OCI-LY3 (cell line): ENCODE measurements around the gene CNTN6.

Source experiments
- H2AFZ ChIP-seq: fragments of 200-600, 300-600 bp; shearing (Covaris generic); 2 replicates; pipeline ENCODE4 v1.6.0; 2014; ENCODE audit warnings: antibody characterized with exemption, low read depth, low read length
- H3K27ac ChIP-seq: fragments of 200-600, 300-600 bp; sonication (generic); 2 replicates; pipeline ENCODE4 v1.5.1; 2014; ENCODE audit warnings: mild to moderate bottlenecking, low read length, moderate library complexity, mixed read lengths
- H3K27me3 ChIP-seq: fragments of 200-600, 300-600 bp; sonication (generic); 2 replicates; pipeline ENCODE4 v1.6.1; 2014; ENCODE audit warnings: low read depth, low read length, mixed read lengths
- H3K36me3 ChIP-seq: fragments of 200-600, 300-600 bp; sonication (generic); replicated peaks from 2 replicates; pipeline ENCODE3; 2014; ENCODE audit warnings: low read depth, low read length, mixed read lengths
- H3K4me1 ChIP-seq: fragments of 300-600, 200-600 bp; sonication (generic); 2 replicates; pipeline ENCODE4 v1.6.1; 2014; ENCODE audit warnings: low read length, mixed read lengths
- H3K4me2 ChIP-seq: fragments of 200-600, 300-600 bp; sonication (generic); 2 replicates; pipeline ENCODE4 v1.6.1; 2014; ENCODE audit warnings: low read length, mixed read lengths
- H3K4me3 ChIP-seq: fragments of 300-600, 200-600 bp; sonication (generic); 2 replicates; pipeline ENCODE4 v1.5.1; 2014; ENCODE audit warnings: antibody characterized with exemption, mild to moderate bottlenecking, low read length, moderate library complexity
- H3K79me2 ChIP-seq: fragments of 300-600, 200-600 bp; shearing (Covaris generic); 2 replicates; pipeline ENCODE4 v1.6.1; 2014; ENCODE audit warnings: mild to moderate bottlenecking, low read length, mixed read lengths
- H3K9ac ChIP-seq: fragments of 300-600, 200-600 bp; shearing (Covaris generic); 2 replicates; pipeline ENCODE4 v1.6.0; 2014; ENCODE audit warnings: mild to moderate bottlenecking, low read length, moderate library complexity
- H3K9me3 ChIP-seq: fragments of 200-600, 300-600 bp; shearing (Covaris generic); 2 replicates; pipeline ENCODE4 v1.6.1; 2014; ENCODE audit warnings: low read length, mixed read lengths; ENCODE audit not compliant: insufficient read depth
- H4K20me1 ChIP-seq: fragments of 200-600, 300-600 bp; sonication (generic); 2 replicates; pipeline ENCODE4 v1.6.1; 2016; ENCODE audit warnings: low read length, mixed read lengths; ENCODE audit not compliant: insufficient read depth
- CTCF ChIP-seq: fragments of 200-600, 300-600 bp; sonication (generic); IDR thresholded peaks from 2 replicates; pipeline ENCODE4 v1.5.1; 2014; ENCODE audit warnings: antibody characterized with exemption, low read length, low read depth
- EZH2phosphoT487 ChIP-seq: fragments of 200-600 bp; shearing (Covaris generic); IDR thresholded peaks from 2 replicates; pipeline ENCODE4 v1.6.1; 2018; ENCODE audit warnings: antibody characterized with exemption, mixed run types, low read depth

The CNTN6 gene

GRCh38 chr3:1228289-1228688 lies 135.5 kb downstream of the CNTN6 start:
- H3K4me1 ChIP-seq: no peaks in the 10 kb centered on the region
- TF ChIP-seq EZH2phosphoT487: no peak
- TF ChIP-seq CTCF: no peak
- H3K4me3 ChIP-seq: no peak overlapping the region
- peaks cover 74% of the 10 kb centered on the region for H3K36me3 ChIP-seq
- H3K4me2 ChIP-seq: no peak overlapping the region
- no peaks in the 10 kb centered on the region for H4K20me1 ChIP-seq
- H3K27me3 ChIP-seq: no peaks in the 10 kb centered on the region
- H2AFZ ChIP-seq: no peak overlapping the region
- peaks cover 9% of the 10 kb centered on the region for H3K79me2 ChIP-seq
- H3K9ac ChIP-seq: no peak overlapping the region
- H3K27ac ChIP-seq: no peak overlapping the region
- no peaks in the 10 kb centered on the region for H3K9me3 ChIP-seq

GRCh38 chr3:1230920-1231319 lies 138.1 kb downstream of the CNTN6 start:
- Histone ChIP-seq H3K36me3 (peaks cover 60% of the 10 kb centered on the region), H3K4me3 (no peak overlapping the region), H3K9ac (no peak overlapping the region), H3K27ac (no peak overlapping the region), H3K9me3 (no peaks in the 10 kb centered on the region), H3K27me3 (no peaks in the 10 kb centered on the region), H3K4me2 (no peak overlapping the region), H3K4me1 (no peaks in the 10 kb centered on the region), H3K79me2 (peaks cover 9% of the 10 kb centered on the region), H2AFZ (no peak overlapping the region), H4K20me1 (no peaks in the 10 kb centered on the region)
- TF ChIP-seq CTCF: no peak
- TF ChIP-seq EZH2phosphoT487: no peak

GRCh38 chr3:1232276-1232675 lies 139.5 kb downstream of the CNTN6 start:
- Histone ChIP-seq H3K36me3 (peaks cover 60% of the 10 kb centered on the region), H3K4me1 (no peaks in the 10 kb centered on the region), H3K4me3 (no peak overlapping the region), H3K79me2 (peaks cover 12% of the 10 kb centered on the region), H4K20me1 (no peaks in the 10 kb centered on the region), H3K4me2 (no peak overlapping the region), H3K9me3 (no peaks in the 10 kb centered on the region), H2AFZ (no peak overlapping the region), H3K27ac (no peak overlapping the region), H3K27me3 (no peaks in the 10 kb centered on the region), H3K9ac (no peak overlapping the region)
- TF ChIP-seq EZH2phosphoT487: no peak
- no peak for TF ChIP-seq CTCF

- Histone ChIP-seq H3K4me1 (no peaks in the 10 kb centered on the region), H3K9me3 (no peaks in the 10 kb centered on the region), H2AFZ (no peak overlapping the region), H3K27me3 (no peaks in the 10 kb centered on the region), H3K4me2 (no peak overlapping the region), H3K79me2 (peaks cover 9% of the 10 kb centered on the region; the same call in 1 of the 2 replicates), H3K27ac (no peak overlapping the region), H3K36me3 (peaks cover 40% of the 10 kb centered on the region), H3K9ac (no peak overlapping the region), H3K4me3 (no peak overlapping the region), H4K20me1 (no peaks in the 10 kb centered on the region)
- TF ChIP-seq EZH2phosphoT487 (no peak), CTCF (no peak)
Measured at GRCh38 chr3:1235526-1236120, 142.8 kb downstream of the CNTN6 start.
